ENCODE results near the gene FAHD2A. TPM values are rescaled to one million over a fixed set of nuclear protein-coding genes. Genes with fewer than 3 reads are reported as not detected.

FAHD2A gene
- total RNA-seq, 1 donor from 2014 or later: 33.7 TPM

DNA sequence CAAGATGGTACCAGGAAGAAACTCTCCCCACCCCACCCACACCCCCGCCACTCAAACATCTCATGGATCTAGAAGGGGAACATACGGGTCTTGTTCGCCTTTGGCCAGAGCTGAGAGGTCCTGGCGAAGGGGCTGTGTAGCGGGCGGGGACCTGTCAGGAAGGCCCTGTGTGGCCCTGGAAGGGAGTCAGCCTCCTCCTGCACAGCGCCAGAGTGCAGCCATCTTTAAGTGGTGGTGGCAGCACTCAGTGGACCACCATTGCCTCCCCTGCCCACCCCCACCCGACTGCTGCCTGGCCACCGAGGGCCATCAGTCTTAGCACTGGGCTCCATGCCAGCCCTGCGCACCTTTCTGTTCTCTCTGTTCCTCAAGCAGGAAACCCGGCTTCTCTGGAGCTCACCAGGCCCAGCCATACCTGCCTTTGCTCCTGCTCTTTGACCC lies 11.6 kb upstream of the FAHD2A start:
- DNase-seq (ENCODE audit: low read depth) (no peak), FAIRE-seq (no peak)
- Histone ChIP-seq H3K36me3 (ENCODE audit: control insufficient read depth, insufficient read depth, low read length) (no peaks in the 10 kb centered on the region), H3K27me3 (ENCODE audit: control insufficient read depth, insufficient read depth, low read length) (no peaks in the 10 kb centered on the region), H3K4me3 (ENCODE audit: low read depth, low read length) (no peak overlapping the region)
- TF ChIP-seq, protein P1, sequence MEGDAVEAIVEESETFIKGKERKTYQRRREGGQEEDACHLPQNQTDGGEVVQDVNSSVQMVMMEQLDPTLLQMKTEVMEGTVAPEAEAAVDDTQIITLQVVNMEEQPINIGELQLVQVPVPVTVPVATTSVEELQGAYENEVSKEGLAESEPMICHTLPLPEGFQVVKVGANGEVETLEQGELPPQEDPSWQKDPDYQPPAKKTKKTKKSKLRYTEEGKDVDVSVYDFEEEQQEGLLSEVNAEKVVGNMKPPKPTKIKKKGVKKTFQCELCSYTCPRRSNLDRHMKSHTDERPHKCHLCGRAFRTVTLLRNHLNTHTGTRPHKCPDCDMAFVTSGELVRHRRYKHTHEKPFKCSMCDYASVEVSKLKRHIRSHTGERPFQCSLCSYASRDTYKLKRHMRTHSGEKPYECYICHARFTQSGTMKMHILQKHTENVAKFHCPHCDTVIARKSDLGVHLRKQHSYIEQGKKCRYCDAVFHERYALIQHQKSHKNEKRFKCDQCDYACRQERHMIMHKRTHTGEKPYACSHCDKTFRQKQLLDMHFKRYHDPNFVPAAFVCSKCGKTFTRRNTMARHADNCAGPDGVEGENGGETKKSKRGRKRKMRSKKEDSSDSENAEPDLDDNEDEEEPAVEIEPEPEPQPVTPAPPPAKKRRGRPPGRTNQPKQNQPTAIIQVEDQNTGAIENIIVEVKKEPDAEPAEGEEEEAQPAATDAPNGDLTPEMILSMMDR (IDR thresholded peaks at IDR 0.05; ENCODE audit: insufficient read depth, low read length, severe bottlenecking): no peak

DNA sequence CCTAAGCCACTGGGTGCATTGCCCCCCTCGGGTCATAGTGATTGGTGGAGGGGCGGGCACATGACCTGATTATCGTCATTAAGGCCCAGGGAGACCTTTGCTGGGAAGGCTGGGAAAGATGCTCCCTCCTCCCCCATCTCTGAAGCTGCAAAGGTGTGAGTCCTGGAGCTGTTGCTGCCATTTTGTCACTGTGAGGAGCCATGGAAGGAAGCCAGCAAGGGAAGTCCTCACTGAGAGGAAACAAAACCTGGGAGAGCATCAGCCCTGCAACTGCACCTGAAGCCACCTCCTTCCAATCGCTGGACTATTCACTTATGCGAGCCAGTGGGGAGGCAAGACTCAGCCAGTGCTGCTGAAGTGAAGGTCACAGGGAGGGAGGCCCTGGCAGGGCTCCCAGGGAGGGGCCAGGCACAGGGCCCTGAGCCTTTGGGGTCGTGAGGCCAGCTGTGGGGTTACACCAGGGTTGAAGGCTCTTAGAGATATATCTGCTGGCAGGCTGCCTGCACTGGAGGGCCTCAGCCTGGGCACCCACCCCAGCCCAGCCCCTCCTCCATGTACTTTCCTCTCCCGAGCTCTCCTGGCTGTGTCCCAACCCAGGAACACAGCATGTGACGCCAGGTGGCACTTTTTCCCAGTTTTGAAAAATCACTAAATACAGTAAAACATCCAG lies 10.7 kb upstream of the FAHD2A start:
- TF ChIP-seq, protein P1 (IDR thresholded peaks at IDR 0.05; ENCODE audit: insufficient read depth, low read length, severe bottlenecking): no peak
- Histone ChIP-seq H3K4me3 (ENCODE audit: low read depth, low read length) (no peak overlapping the region), H3K36me3 (ENCODE audit: control insufficient read depth, insufficient read depth, low read length) (no peaks in the 10 kb centered on the region), H3K27me3 (ENCODE audit: control insufficient read depth, insufficient read depth, low read length) (no peaks in the 10 kb centered on the region)
- FAIRE-seq: no peak
- no peak for DNase-seq (ENCODE audit: low read depth)

DNA sequence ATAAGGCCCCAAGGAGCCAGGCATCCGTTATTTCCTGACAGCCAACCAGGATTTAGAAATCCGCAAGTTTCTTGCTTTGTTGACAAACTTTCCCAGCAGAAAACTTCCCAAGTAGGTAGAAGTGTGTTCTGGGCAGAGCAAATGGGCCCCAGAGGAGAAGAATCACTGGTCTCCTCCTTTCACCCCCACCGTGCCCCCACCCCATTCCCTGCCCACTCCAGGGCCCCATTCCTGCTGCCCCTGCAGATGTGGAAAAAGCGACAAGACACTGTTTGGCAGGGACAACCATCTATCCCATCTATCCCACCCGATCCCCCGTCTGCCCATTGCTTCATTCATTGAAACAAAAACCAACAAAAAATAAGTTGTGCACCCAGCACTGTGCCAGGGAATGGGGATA lies 10.2 kb upstream of the FAHD2A start:
- DNase-seq (ENCODE audit: low read depth) (no peak), FAIRE-seq (no peak)
- Histone ChIP-seq H3K27me3 (ENCODE audit: control insufficient read depth, insufficient read depth, low read length) (no peaks in the 10 kb centered on the region), H3K4me3 (ENCODE audit: low read depth, low read length) (no peak overlapping the region), H3K36me3 (ENCODE audit: control insufficient read depth, insufficient read depth, low read length) (no peaks in the 10 kb centered on the region)
- TF ChIP-seq, protein P1 (IDR thresholded peaks at IDR 0.05; ENCODE audit: insufficient read depth, low read length, severe bottlenecking): no peak

DNA sequence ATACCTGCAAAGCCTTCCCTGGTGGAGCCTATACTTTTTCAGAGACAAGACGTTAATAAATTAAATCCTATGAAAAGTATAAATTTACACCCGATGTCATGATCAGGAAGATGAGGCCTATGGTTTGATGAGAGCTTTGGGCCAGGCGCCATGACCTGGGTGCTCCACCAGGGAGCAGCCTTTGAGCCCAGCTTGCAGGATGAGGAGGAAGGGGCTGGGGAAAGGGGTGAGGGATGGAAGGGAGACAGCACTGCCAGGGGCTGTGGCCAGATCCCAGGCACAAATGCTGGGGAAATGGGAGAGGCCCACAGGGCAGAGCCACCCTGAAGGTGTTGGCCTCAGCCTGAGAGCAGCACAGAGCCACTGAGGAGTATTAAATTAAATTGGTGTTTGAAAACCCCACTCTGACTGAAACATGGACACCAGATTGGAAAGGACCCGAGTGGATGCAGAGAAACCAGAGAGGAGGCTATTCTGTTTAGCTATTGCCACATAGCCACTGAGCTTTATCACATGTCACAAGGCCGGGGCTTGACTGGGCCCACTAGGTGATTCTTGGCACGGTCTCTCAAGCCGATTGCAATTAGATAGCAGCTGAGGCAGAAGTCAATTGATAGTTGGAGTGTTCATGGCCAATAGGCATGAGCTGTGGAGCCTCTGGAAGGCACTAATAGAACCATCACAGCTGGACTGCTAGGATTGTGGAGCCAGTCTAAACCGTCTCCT lies 9.6 kb upstream of the FAHD2A start:
- H3K27me3 ChIP-seq (ENCODE audit: control insufficient read depth, insufficient read depth, low read length): no peaks in the 10 kb centered on the region
- H3K4me3 ChIP-seq (ENCODE audit: low read depth, low read length): no peak overlapping the region
- FAIRE-seq (no peak), DNase-seq (ENCODE audit: low read depth) (no peak)
- TF ChIP-seq, protein P1 (IDR thresholded peaks at IDR 0.05; ENCODE audit: insufficient read depth, low read length, severe bottlenecking): no peak
- H3K36me3 ChIP-seq (ENCODE audit: control insufficient read depth, insufficient read depth, low read length): no peaks in the 10 kb centered on the region

DNA sequence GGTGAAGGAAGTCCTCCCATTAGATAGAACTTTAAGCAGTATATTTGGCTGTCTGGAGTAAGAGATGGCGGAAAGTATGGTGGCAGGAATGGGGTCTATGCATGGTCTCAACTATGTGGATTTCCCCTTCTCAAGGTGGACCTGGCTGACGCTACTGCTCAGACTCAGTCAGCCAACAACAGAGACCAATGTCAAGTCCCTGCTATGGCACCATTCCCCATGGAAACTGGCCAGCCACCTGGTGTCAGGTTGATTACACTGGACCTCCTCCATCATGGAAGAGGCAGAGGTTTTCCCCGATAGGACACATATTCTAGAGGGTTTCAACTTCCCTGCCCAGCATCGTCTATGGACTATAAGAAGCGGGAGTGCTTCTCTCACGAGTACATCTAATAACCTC lies 8.6 kb upstream of the FAHD2A start:
- no peak for FAIRE-seq
- TF ChIP-seq, protein P1 (IDR thresholded peaks at IDR 0.05; ENCODE audit: insufficient read depth, low read length, severe bottlenecking): no peak
- Histone ChIP-seq H3K4me3 (ENCODE audit: low read depth, low read length) (no peak overlapping the region), H3K36me3 (ENCODE audit: control insufficient read depth, insufficient read depth, low read length) (no peaks in the 10 kb centered on the region), H3K27me3 (ENCODE audit: control insufficient read depth, insufficient read depth, low read length) (no peaks in the 10 kb centered on the region)
- DNase-seq (ENCODE audit: low read depth): no peak
